Measurements from ENCODE around the gene GYS1. TPM values are rescaled to one million over a fixed set of nuclear protein-coding genes. Genes with fewer than 3 reads are reported as not detected.
"Not testable (repeated sequence)": the region's sequence is repeated elsewhere in the genome, so short reads cannot be mapped to it uniquely, and the experiment has no call there.

Gene GYS1
- 39.1 TPM for polyA plus RNA-seq
- long read RNA-seq, donor 1, partial matches to known transcripts, result 0 of 2 reads
- long read RNA-seq, donor 1, other reads (novel, unspliced or antisense), result 0 of 2 reads
- long read RNA-seq, donor 2, partial matches to known transcripts, result 0 of 4 reads
- long read RNA-seq, donor 2, other reads (novel, unspliced or antisense), result 0 of 4 reads
- long read RNA-seq, donor 3, transcript GYS1-202 (16 exons, 3,574 nt), result major isoform, 6 of 30 reads
- long read RNA-seq, donor 3, partial matches to known transcripts, result 23 of 30 reads
- long read RNA-seq, donor 3, other reads (novel, unspliced or antisense), result 0 of 30 reads
- long read RNA-seq, donor 4, result 0 reads
- long read RNA-seq, donor 5, partial matches to known transcripts, result 0 of 2 reads
- long read RNA-seq, donor 5, other reads (novel, unspliced or antisense), result 0 of 2 reads
- long read RNA-seq, donor 6, transcript GYS1-202 (16 exons, 3,574 nt), result major isoform, 5 of 6 reads
- long read RNA-seq, donor 6, partial matches to known transcripts, result 0 of 6 reads
- long read RNA-seq, donor 6, other reads (novel, unspliced or antisense), result 0 of 6 reads
- long read RNA-seq, donor 7, partial matches to known transcripts, result 0 of 2 reads
- long read RNA-seq, donor 7, other reads (novel, unspliced or antisense), result 0 of 2 reads
- long read RNA-seq, donor 8, partial matches to known transcripts, result 0 of 4 reads
- long read RNA-seq, donor 8, other reads (novel, unspliced or antisense), result 0 of 4 reads
- long read RNA-seq, donor 9, partial matches to known transcripts, result 0 of 1 reads
- long read RNA-seq, donor 9, other reads (novel, unspliced or antisense), result 0 of 1 reads
- long read RNA-seq, donor 10, partial matches to known transcripts, result 0 of 4 reads
- long read RNA-seq, donor 10, other reads (novel, unspliced or antisense), result 0 of 4 reads
- long read RNA-seq, donor 11, partial matches to known transcripts, result 0 of 3 reads
- long read RNA-seq, donor 11, other reads (novel, unspliced or antisense), result 0 of 3 reads

DNA sequence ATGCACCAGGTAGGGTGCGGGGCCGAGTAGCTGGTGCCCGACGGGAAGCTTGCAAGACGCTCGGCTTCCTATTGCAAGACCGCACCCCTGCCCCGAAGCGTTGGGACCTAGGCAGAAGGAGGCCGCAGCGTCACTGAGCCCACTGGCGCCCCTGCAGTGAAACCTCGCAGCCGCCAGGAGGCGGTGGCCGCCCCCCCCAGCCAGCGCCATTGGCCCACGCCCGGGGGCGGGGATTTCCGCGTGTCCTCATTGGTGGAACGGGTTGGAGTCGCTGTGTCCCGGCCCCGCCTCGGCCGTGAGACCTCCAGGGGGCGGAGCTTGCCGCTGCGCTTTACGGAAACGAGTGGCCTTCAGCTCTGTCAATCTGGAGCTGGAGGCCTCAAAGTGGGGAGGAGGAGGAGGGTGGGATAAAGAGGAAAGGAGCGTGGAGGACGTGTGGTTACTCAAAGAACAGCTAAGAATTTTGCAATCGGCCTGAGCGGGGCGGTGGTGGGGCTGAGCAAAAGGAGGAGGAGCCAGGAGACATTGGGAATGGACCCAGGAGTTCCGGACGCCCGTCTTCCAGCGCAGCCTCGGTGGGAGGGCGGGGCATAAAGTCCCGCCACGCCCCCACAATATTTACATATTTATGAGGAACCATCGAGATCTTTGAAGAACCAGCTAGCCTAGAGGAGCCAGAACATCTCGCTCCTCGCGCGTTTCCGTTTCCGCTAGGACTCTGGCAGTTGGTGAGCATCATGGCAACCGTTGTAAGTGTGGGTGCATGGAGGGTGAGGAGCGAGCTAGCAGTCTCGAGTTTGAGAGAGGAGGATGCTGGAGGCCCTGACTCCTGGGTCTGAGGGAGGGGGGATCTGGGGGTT lies at the start of gene GYS1, which contains the start of gene RUVBL2:
GYS1 (minus strand) TSS at position 135 of the 860 bp plus-strand sequence. CDS start 197 bp downstream, outside the sequence.
RUVBL2 (plus strand) TSS at position 713 of the 860 bp plus-strand sequence; CDS start at position 738, 25 bp downstream.
- Histone ChIP-seq H3K4me3 (ENCODE audit: low read length) (peak within 1 kb of the TSS; percentile 84), H3K27ac (ENCODE audit: low read length) (peak within 1 kb of the TSS; percentile 96), H3K4me1 (ENCODE audit: control insufficient read depth, insufficient read depth, low read length) (peaks cover 24% of the 10 kb centered on the region), H3K9me3 (ENCODE audit: control insufficient read depth, low read depth, low read length) (no peaks in the 10 kb centered on the region), H3K36me3 (ENCODE audit: control insufficient read depth, insufficient read depth, low read length) (peaks cover 19% of the 10 kb centered on the region), H3K27me3 (ENCODE audit: control insufficient read depth, insufficient read depth, low read length) (no peaks in the 10 kb centered on the region)
- peak; percentile 100 for DNase-seq
- WGBS (ENCODE audit: insufficient coverage, low lambda C conversion rate), result no CpG with 5 or more reads among the region's 56 CpGs

DNA sequence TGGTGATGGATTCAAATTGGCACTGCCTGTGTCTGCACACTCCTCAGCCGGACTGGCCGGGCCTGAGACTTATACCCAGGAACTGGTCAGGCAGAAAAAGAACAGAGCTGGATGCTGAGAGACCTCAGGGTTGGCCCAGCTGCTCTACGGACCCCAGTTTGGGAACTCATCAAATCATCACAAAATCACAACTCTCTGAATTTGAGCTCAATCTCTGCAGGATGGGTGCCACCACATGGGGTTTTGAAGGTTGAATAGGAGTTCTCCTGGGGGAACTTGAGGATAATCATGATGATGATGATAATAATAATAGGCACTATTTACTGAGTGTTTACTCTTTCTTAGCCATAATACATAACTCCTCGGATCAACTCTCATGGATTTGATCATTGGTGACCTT lies 49.6 kb upstream of the GYS1 start:
- H3K4me1 ChIP-seq (ENCODE audit: control insufficient read depth, insufficient read depth, low read length); H3K27me3 ChIP-seq (ENCODE audit: control insufficient read depth, insufficient read depth, low read length); H3K4me3 ChIP-seq (ENCODE audit: low read length); DNase-seq; H3K27ac ChIP-seq (ENCODE audit: low read length); H3K9me3 ChIP-seq (ENCODE audit: control insufficient read depth, low read depth, low read length); H3K36me3 ChIP-seq (ENCODE audit: control insufficient read depth, insufficient read depth, low read length): not testable (repeated sequence)
- no CpG with 5 or more reads among the region's 4 CpGs for WGBS (ENCODE audit: insufficient coverage, low lambda C conversion rate)

DNA sequence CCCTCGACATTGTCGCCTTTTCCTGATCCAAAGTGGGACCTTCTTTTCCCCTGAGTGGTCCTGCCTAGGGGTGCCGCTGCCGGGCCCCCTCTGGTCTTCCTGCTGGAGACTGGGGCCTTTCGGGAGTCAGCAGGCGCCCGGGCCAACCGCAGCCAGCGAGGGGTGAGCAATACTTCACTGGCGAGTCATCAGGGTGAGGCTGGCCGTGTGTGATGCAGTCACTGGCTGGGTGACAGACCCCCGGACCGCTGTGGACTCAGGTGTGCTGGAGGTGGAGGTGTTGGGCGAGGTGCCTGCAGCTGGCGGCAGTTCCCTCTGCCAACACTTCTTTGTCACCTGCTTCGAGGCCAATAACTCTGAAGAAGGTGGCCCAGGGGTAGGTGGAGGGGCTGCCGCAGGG lies 49.1 kb upstream of the GYS1 start:
- Histone ChIP-seq H3K36me3 (ENCODE audit: control insufficient read depth, insufficient read depth, low read length) (no peaks in the 10 kb centered on the region), H3K27ac (ENCODE audit: low read length) (no peak overlapping the region), H3K4me3 (ENCODE audit: low read length) (no peak overlapping the region), H3K9me3 (ENCODE audit: control insufficient read depth, low read depth, low read length) (no peaks in the 10 kb centered on the region), H3K4me1 (ENCODE audit: control insufficient read depth, insufficient read depth, low read length) (no peaks in the 10 kb centered on the region), H3K27me3 (ENCODE audit: control insufficient read depth, insufficient read depth, low read length) (peaks cover 4% of the 10 kb centered on the region)
- DNase-seq, result no peak
- WGBS (ENCODE audit: insufficient coverage, low lambda C conversion rate), result no CpG with 5 or more reads among the region's 17 CpGs

DNA sequence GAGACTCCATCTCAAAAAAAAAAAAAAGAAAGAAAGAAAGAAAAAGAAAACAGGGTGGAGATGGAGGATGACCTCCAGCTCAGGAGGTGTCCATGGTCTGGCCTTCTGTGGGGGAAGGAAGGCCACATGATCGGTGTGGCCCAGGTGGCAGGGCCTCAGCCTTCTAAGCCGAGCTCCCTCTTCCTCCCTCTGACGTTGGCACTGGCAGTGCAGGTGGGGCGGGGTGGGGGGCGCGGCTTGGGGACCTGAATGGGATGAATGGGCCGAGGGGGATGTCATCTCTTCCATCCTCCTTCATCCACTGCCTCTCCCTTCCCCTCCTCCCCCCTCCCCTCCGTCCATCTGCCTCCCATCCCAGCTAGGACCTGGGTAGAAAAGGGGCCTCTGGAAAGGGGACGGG lies 46.6 kb upstream of the GYS1 start:
- H3K27me3 ChIP-seq (ENCODE audit: control insufficient read depth, insufficient read depth, low read length); DNase-seq; H3K9me3 ChIP-seq (ENCODE audit: control insufficient read depth, low read depth, low read length); H3K36me3 ChIP-seq (ENCODE audit: control insufficient read depth, insufficient read depth, low read length); H3K4me3 ChIP-seq (ENCODE audit: low read length); H3K27ac ChIP-seq (ENCODE audit: low read length); H3K4me1 ChIP-seq (ENCODE audit: control insufficient read depth, insufficient read depth, low read length): not testable (repeated sequence)
- WGBS (ENCODE audit: insufficient coverage, low lambda C conversion rate), result no CpG with 5 or more reads among the region's 9 CpGs

DNA sequence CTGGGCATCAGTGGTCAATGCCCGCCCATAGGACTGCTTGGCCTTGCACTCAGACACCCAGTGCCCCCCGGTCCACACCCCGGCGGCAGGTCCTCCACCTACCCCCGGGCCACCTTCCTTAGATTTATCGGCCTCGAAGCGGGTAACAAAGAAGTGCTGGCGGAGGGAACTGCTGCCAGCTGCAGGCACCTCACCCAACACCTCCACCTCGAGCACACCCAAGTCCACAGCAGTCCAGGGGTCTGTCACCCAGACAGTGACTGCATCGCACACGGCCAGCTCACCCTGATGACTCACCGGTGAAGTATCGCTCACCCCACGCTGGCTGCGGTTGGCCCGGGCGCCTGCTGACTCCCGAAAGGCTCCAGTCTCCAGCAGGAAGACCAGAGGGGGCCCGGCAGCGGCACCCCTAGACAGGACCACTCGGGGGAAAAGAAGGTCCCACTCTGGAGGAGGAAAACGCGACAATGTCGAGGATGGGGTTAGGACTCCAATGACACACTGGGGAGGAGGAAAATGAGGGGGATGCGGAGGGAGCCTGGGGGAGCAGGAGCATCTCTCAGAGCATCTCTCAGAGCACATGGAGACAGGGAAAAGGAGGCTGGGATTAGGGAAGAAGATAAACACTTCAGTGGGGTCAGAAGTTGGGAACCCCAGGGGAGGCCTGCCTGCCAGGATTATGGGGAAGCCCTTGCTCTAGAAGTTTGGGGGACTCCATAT lies 45.6 kb upstream of the GYS1 start:
- not testable (repeated sequence) for H3K27me3 ChIP-seq (ENCODE audit: control insufficient read depth, insufficient read depth, low read length); DNase-seq; H3K4me1 ChIP-seq (ENCODE audit: control insufficient read depth, insufficient read depth, low read length); H3K4me3 ChIP-seq (ENCODE audit: low read length); H3K9me3 ChIP-seq (ENCODE audit: control insufficient read depth, low read depth, low read length); H3K36me3 ChIP-seq (ENCODE audit: control insufficient read depth, insufficient read depth, low read length); H3K27ac ChIP-seq (ENCODE audit: low read length)
- WGBS (ENCODE audit: insufficient coverage, low lambda C conversion rate), result no CpG with 5 or more reads among the region's 26 CpGs

DNA sequence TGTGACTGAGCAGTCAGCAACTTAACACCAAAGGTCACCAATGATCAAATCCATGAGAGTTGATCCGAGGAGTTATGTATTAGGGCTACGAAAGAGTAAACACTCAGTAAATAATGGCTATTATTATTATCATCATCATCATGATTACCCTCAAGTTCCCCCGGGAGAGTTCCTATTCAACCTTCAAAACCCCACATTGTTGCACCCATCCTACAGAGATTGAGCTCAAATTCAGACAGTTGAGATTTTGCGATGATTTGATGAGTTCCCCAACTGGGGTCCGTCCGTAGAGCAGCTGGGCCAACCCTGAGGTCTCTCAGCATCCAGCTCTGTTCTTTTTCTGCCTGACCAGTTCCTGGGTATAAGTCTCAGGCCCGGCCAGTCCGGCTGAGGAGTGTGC lies 45.0 kb upstream of the GYS1 start:
- not testable (repeated sequence) for H3K4me3 ChIP-seq (ENCODE audit: low read length); H3K36me3 ChIP-seq (ENCODE audit: control insufficient read depth, insufficient read depth, low read length); H3K27me3 ChIP-seq (ENCODE audit: control insufficient read depth, insufficient read depth, low read length); DNase-seq; H3K27ac ChIP-seq (ENCODE audit: low read length); H3K9me3 ChIP-seq (ENCODE audit: control insufficient read depth, low read depth, low read length); H3K4me1 ChIP-seq (ENCODE audit: control insufficient read depth, insufficient read depth, low read length)
- whole genome bisulfite sequencing (ENCODE audit: insufficient coverage, low lambda C conversion rate), result 60% methylated on average over 1 of the region's 8 CpGs

DNA sequence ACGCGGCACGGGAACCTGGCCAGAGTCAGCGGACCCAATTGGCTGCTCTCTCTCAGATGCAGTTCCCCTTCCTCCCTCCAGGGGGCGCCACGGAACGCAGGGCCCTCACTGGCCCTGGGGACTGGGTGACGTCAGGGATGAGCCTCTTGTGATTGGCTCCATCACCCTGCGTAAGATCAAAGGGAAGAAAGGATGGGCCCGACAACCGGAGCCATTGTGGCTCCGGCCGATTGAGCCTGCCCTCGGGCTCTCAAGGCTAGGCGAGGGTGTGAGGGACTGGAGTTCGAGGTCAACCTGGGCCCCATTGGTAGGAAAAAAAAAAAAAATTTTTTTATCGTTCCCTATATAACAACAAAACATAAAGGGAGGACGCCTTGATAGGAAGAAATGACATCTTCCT lies 43.7 kb upstream of the GYS1 start, which contains the start of gene CGB1:
CGB1 (minus strand) TSS at position 81 of the 400 bp plus-strand sequence. CDS start 184 bp downstream, outside the sequence.
- not testable (repeated sequence) for H3K27ac ChIP-seq (ENCODE audit: low read length); H3K4me3 ChIP-seq (ENCODE audit: low read length); H3K4me1 ChIP-seq (ENCODE audit: control insufficient read depth, insufficient read depth, low read length); DNase-seq; H3K36me3 ChIP-seq (ENCODE audit: control insufficient read depth, insufficient read depth, low read length); H3K9me3 ChIP-seq (ENCODE audit: control insufficient read depth, low read depth, low read length); H3K27me3 ChIP-seq (ENCODE audit: control insufficient read depth, insufficient read depth, low read length)
- 100% methylated on average over 1 of the region's 18 CpGs for WGBS (ENCODE audit: insufficient coverage, low lambda C conversion rate)

DNA sequence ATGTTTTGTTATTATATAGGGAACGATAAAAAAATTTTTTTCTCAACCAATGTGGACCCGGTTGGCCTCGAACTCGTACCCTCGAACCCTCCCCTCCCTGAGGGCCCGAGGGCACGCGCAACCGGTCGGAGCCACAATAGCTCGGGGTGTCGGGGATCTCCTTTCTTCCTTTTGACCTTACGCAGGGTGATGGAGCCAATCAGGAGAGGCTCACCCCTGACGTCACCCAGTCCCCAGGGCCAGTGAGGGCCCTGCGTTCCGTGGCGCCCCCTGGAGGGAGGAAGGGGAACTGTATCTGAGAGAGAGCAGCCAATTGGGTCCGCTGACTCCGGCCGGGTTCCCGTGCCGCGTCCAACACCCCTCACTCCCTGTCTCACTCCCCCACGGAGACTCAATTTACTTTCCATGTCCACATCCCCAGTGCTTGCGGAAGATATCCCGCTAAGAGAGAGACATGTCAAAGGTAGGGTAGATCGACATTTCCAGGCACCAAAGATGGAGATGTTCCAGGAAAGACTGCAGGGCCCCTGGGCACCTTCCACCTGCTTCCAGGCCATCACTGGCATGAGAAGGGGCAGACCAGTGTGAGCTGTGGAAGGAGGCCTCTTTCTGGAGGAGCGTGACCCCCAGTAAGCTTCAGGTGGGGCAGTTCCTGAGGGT lies 38.7 kb upstream of the GYS1 start, which contains the start of gene CGB2:
CGB2 (plus strand) TSS at position 249 of the 660 bp plus-strand sequence; CDS start at position 455, 206 bp downstream.
- not testable (repeated sequence) for DNase-seq; H3K36me3 ChIP-seq (ENCODE audit: control insufficient read depth, insufficient read depth, low read length); H3K4me1 ChIP-seq (ENCODE audit: control insufficient read depth, insufficient read depth, low read length); H3K27me3 ChIP-seq (ENCODE audit: control insufficient read depth, insufficient read depth, low read length); H3K27ac ChIP-seq (ENCODE audit: low read length); H3K9me3 ChIP-seq (ENCODE audit: control insufficient read depth, low read depth, low read length); H3K4me3 ChIP-seq (ENCODE audit: low read length)
- no CpG with 5 or more reads among the region's 28 CpGs for whole genome bisulfite sequencing (ENCODE audit: insufficient coverage, low lambda C conversion rate)

DNA sequence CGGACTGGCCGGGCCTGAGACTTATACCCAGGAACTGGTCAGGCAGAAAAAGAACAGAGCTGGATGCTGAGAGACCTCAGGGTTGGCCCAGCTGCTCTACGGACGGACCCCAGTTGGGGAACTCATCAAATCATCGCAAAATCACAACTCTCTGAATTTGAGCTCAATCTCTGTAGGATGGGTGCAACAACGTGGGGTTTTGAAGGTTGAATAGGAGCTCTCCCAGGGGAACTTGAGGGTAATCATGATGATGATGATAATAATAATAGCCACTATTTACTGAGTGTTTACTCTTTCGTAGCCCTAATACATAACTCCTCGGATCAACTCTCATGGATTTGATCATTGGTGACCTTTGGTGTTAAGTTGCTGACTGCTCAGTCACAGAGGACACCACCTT lies 37.2 kb upstream of the GYS1 start:
- H3K4me1 ChIP-seq (ENCODE audit: control insufficient read depth, insufficient read depth, low read length), result not testable (repeated sequence)
- no CpG with 5 or more reads among the region's 8 CpGs for WGBS (ENCODE audit: insufficient coverage, low lambda C conversion rate)

More for the DNA sequence above, 37.2 kb upstream of the GYS1 start:
- not testable (repeated sequence) for H3K27me3 ChIP-seq (ENCODE audit: control insufficient read depth, insufficient read depth, low read length); H3K27ac ChIP-seq (ENCODE audit: low read length); H3K4me3 ChIP-seq (ENCODE audit: low read length); DNase-seq; H3K36me3 ChIP-seq (ENCODE audit: control insufficient read depth, insufficient read depth, low read length); H3K9me3 ChIP-seq (ENCODE audit: control insufficient read depth, low read depth, low read length)

All from large intestine (tissue), 12 donors.